NCI-H187 (cell line): ENCODE data around the gene TEKT1.
"Not testable (repeated sequence)": the region's sequence is repeated elsewhere in the genome, so short reads cannot be mapped to it uniquely, and the experiment has no call there.

Experiments used
- DNase-seq, 2 experiments: peaks; one replicate each; lab custom pipeline; 2025; lab: John Stamatoyannopoulos, UW

The TEKT1 gene

GRCh38 chr17:6815775-6816174 is 15.8 kb downstream of the TEKT1 start:
- no peak for DNase-seq

GRCh38 chr17:6812295-6812694 is 19.2 kb downstream of the TEKT1 start:
- no peak for DNase-seq

- DNase-seq: no peak
These were observed 20.0 kb downstream of the TEKT1 start for GRCh38 chr17:6811510-6811909.

- no peak for DNase-seq
These were observed 31.0 kb downstream of the TEKT1 start for GRCh38 chr17:6800422-6801027.

- no peak for DNase-seq
These were observed 31.8 kb downstream of the TEKT1 start for GRCh38 chr17:6799738-6800137.

GRCh38 chr17:6797718-6798351 is 33.7 kb downstream of the TEKT1 start:
- no peak for DNase-seq

GRCh38 chr17:6796887-6797490 is 34.5 kb downstream of the TEKT1 start:
- DNase-seq: no peak

GRCh38 chr17:6796017-6796886 is 35.3 kb downstream of the TEKT1 start:
- no peak for DNase-seq

GRCh38 chr17:6793748-6794493 is 37.6 kb downstream of the TEKT1 start:
- no peak for DNase-seq

- no peak for DNase-seq
These were observed 42.4 kb downstream of the TEKT1 start for GRCh38 chr17:6789146-6789545.

- no peak for DNase-seq
These were observed 44.3 kb downstream of the TEKT1 start for GRCh38 chr17:6787081-6787693.

GRCh38 chr17:6786618-6787017 is 44.9 kb downstream of the TEKT1 start:
- no peak for DNase-seq

GRCh38 chr17:6782244-6782643 is 49.3 kb downstream of the TEKT1 start:
- DNase-seq: no peak

GRCh38 chr17:6780886-6781285 is 50.6 kb downstream of the TEKT1 start:
- DNase-seq: no peak

- no peak for DNase-seq
These were observed 51.5 kb downstream of the TEKT1 start for GRCh38 chr17:6780001-6780400.

- no peak for DNase-seq
These were observed 52.1 kb downstream of the TEKT1 start for GRCh38 chr17:6779411-6779810.

- no peak for DNase-seq
These were observed 55.6 kb downstream of the TEKT1 start, which contains the start of gene FBXO39 for GRCh38 chr17:6775871-6776405. Gene FBXO39, plus strand, starts transcription at chr17:6776215. Its CDS starts 3,654 bp downstream, at chr17:6779869.

- DNase-seq: not testable (repeated sequence)
These were observed 56.6 kb downstream of the TEKT1 start for GRCh38 chr17:6774906-6775305.

- no peak for DNase-seq
These were observed 59.5 kb downstream of the TEKT1 start for GRCh38 chr17:6772016-6772415.

- no peak for DNase-seq
These were observed 63.1 kb downstream of the TEKT1 start for GRCh38 chr17:6768447-6768846.

GRCh38 chr17:6761779-6762178 is 69.8 kb downstream of the TEKT1 start:
- DNase-seq: no peak
